Measurements from ENCODE around the gene GP1BB.

DNA sequence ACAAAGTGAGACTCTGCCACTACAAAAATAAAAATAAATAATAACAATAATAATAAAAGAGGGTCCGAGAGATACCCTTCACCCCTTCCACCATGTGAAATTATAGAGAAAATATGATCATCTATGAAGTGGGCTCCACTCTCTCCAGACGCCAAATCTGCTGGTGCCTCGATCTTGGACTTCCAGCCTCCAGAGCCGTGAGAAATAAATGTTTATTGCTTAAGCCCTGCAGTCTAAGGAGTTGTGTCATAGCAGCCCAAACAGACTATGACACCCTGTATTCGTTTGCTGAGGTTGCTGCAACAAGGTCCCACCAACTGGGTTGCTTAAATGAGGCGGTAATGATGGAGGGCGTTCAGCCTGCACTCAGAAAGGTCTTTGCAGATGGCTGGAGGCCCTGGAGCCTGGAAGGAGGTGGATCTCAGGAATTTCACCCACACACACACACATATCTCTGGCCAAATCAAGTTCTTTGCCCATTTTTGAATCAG lies 16.6 kb upstream of the GP1BB start:
- TF ChIP-seq CEBPB (IDR thresholded peaks at IDR 0.05) (no peak), FOXM1 (IDR thresholded peaks at IDR 0.05; ENCODE audit: borderline replicate concordance, low read depth) (no peak), EP300 (IDR thresholded peaks at IDR 0.05; ENCODE audit: borderline replicate concordance) (no peak), NFIC (IDR thresholded peaks at IDR 0.05) (no peak), TAF1 (IDR thresholded peaks at IDR 0.05; ENCODE audit: low read depth) (no peak), YY1 (IDR thresholded peaks at IDR 0.05; ENCODE audit: low read depth) (no peak), RAD21 (IDR thresholded peaks at IDR 0.05; ENCODE audit: low read depth) (no peak), ZBTB7A (IDR thresholded peaks at IDR 0.05; ENCODE audit: low read depth) (no peak), CREB1 (IDR thresholded peaks at IDR 0.05; ENCODE audit: low read depth) (no peak), EGR1 (IDR thresholded peaks at IDR 0.05) (no peak)
- TF ChIP-seq, protein P1, sequence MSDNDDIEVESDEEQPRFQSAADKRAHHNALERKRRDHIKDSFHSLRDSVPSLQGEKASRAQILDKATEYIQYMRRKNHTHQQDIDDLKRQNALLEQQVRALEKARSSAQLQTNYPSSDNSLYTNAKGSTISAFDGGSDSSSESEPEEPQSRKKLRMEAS (IDR thresholded peaks at IDR 0.05) = no peak
- TF ChIP-seq, protein P2, sequence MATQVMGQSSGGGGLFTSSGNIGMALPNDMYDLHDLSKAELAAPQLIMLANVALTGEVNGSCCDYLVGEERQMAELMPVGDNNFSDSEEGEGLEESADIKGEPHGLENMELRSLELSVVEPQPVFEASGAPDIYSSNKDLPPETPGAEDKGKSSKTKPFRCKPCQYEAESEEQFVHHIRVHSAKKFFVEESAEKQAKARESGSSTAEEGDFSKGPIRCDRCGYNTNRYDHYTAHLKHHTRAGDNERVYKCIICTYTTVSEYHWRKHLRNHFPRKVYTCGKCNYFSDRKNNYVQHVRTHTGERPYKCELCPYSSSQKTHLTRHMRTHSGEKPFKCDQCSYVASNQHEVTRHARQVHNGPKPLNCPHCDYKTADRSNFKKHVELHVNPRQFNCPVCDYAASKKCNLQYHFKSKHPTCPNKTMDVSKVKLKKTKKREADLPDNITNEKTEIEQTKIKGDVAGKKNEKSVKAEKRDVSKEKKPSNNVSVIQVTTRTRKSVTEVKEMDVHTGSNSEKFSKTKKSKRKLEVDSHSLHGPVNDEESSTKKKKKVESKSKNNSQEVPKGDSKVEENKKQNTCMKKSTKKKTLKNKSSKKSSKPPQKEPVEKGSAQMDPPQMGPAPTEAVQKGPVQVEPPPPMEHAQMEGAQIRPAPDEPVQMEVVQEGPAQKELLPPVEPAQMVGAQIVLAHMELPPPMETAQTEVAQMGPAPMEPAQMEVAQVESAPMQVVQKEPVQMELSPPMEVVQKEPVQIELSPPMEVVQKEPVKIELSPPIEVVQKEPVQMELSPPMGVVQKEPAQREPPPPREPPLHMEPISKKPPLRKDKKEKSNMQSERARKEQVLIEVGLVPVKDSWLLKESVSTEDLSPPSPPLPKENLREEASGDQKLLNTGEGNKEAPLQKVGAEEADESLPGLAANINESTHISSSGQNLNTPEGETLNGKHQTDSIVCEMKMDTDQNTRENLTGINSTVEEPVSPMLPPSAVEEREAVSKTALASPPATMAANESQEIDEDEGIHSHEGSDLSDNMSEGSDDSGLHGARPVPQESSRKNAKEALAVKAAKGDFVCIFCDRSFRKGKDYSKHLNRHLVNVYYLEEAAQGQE (IDR thresholded peaks at IDR 0.05; ENCODE audit: low read depth) = no peak
- TF ChIP-seq, protein P3, sequence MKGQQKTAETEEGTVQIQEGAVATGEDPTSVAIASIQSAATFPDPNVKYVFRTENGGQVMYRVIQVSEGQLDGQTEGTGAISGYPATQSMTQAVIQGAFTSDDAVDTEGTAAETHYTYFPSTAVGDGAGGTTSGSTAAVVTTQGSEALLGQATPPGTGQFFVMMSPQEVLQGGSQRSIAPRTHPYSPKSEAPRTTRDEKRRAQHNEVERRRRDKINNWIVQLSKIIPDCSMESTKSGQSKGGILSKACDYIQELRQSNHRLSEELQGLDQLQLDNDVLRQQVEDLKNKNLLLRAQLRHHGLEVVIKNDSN (IDR thresholded peaks at IDR 0.05) = no peak
